ENCODE results near the gene DYRK2.

GRCh38 chr12:67669217-67669933 lies 20.8 kb downstream of the DYRK2 start:
- TF ChIP-seq, protein P1, sequence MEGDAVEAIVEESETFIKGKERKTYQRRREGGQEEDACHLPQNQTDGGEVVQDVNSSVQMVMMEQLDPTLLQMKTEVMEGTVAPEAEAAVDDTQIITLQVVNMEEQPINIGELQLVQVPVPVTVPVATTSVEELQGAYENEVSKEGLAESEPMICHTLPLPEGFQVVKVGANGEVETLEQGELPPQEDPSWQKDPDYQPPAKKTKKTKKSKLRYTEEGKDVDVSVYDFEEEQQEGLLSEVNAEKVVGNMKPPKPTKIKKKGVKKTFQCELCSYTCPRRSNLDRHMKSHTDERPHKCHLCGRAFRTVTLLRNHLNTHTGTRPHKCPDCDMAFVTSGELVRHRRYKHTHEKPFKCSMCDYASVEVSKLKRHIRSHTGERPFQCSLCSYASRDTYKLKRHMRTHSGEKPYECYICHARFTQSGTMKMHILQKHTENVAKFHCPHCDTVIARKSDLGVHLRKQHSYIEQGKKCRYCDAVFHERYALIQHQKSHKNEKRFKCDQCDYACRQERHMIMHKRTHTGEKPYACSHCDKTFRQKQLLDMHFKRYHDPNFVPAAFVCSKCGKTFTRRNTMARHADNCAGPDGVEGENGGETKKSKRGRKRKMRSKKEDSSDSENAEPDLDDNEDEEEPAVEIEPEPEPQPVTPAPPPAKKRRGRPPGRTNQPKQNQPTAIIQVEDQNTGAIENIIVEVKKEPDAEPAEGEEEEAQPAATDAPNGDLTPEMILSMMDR (IDR thresholded peaks at IDR 0.05; ENCODE audit: insufficient read depth, low read depth, low read length): no peak
- no peak for TF ChIP-seq EZH2 (IDR thresholded peaks at IDR 0.05; ENCODE audit: insufficient read depth, low read length)
